Activated naive CD4-positive, alpha-beta T cell treated with anti-CD3 and anti-CD28 coated beads, Interleukin-2, amount 10 ng/mL, durations not matched to agents 7 days and 5 days (primary cell): ENCODE results near the gene TARP.

Experiments
- CTCF ChIA-PET: fragments of 350-600 bp; sonication (Branson Sonifier 250); formaldehyde crosslinking; loops from one replicate; lab custom pipeline; 2021; ENCODE audit warnings: antibody characterized with exemption; lab: Charles Lee
- DNase-seq: peaks from one replicate; pipeline ENCODE4 v3.0.0-alpha.2; 2020
- H3K27ac Mint-ChIP-seq: one replicate; pipeline ENCODE4 v1.8.0; 2021; ENCODE audit warnings: mild to moderate bottlenecking, moderate library complexity, mixed read lengths
- H3K27me3 Mint-ChIP-seq: one replicate; pipeline ENCODE4 v1.8.0; 2021; ENCODE audit warnings: mild to moderate bottlenecking, mixed read lengths
- H3K36me3 Mint-ChIP-seq: one replicate; pipeline ENCODE4 v1.8.0; 2021; ENCODE audit warnings: mixed read lengths
- H3K4me1 Mint-ChIP-seq: one replicate; pipeline ENCODE4 v1.8.0; 2021; ENCODE audit warnings: mixed read lengths
- H3K4me3 Mint-ChIP-seq: one replicate; pipeline ENCODE4 v1.8.0; 2021; ENCODE audit warnings: mild to moderate bottlenecking, moderate library complexity, mixed read lengths
- H3K9me3 Mint-ChIP-seq: one replicate; pipeline ENCODE4 v1.8.0; 2021; ENCODE audit warnings: mixed read lengths

TARP gene

DNA sequence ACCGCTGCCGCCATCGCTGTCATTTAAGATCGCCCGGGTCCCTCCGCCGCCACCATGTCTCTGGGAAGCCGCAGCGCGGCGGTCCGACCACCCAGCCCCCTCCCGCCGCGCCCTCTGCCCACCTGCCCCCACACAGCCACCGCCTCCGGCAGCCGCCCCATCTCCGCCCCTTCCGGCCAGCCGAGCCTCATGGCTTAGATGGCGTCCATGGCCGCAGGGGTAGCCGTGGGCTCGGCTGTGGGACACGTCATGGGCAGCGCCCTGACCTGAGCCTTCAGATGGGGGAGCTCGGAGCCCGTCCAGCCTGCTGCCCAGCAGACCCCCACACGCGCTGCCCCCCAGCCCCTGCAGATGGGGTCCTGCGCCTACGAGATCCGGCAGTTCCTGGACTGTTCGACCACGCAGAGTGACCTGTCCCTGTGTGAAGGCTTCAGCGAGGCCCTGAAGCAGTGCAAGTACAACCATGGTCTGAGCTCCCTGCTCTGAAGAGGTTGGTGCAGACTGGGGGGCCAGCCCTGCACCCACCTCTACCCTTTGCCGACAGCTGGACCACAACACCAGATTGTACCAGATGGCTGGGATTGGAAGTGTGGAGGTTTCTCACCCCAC is 38.0 kb upstream of the TARP start:
- Mint-ChIP-seq H3K4me1 (peaks cover 35% of the 10 kb centered on the region), H3K36me3 (no peaks in the 10 kb centered on the region), H3K27ac (peak overlapping the region; percentile 85), H3K4me3 (peak overlapping the region; percentile 71), H3K9me3 (no peaks in the 10 kb centered on the region), H3K27me3 (no peaks in the 10 kb centered on the region)
- CTCF ChIA-PET, result no interaction called here
- DNase-seq, result peak; percentile 23

- peaks cover 39% of the 10 kb centered on the region for H3K4me1 Mint-ChIP-seq
- DNase-seq, result no peak
- no peaks in the 10 kb centered on the region for H3K36me3 Mint-ChIP-seq
- peak overlapping the region; percentile 71 for H3K4me3 Mint-ChIP-seq
- CTCF ChIA-PET, result no interaction called here
- no peaks in the 10 kb centered on the region for H3K9me3 Mint-ChIP-seq
- H3K27me3 Mint-ChIP-seq, result no peaks in the 10 kb centered on the region
- H3K27ac Mint-ChIP-seq, result peak overlapping the region; percentile 85
Measured at GRCh38 chr7:38310591-38311101, 37.2 kb upstream of the TARP start.

DNA sequence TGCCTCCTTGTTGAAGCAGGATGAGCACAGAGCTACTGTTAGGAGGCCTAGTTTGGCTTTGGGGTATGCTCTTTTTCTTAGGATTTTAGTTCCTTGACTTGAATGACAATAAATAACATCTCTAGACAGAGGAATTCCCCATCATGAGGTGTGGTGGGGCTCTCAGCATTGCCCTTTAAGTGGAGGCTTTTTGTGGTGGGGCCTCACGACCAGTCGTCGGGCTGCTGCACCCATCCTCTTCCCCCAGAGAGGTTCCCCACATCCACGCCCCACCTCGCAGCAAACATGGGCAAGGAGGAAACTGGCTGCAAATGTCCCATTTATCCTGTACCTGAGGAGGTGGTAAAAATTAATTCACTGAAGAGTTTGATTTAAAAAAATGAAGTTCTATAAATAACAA is 36.1 kb upstream of the TARP start:
- Mint-ChIP-seq H3K36me3 (no peaks in the 10 kb centered on the region), H3K9me3 (no peaks in the 10 kb centered on the region), H3K4me3 (no peak overlapping the region), H3K27ac (no peak overlapping the region), H3K27me3 (no peaks in the 10 kb centered on the region), H3K4me1 (peaks cover 46% of the 10 kb centered on the region)
- no peak for DNase-seq
- CTCF ChIA-PET, result interaction anchor here (1.5 kb wide), 1 partner anchor 26 kb away, joined by 4 read pairs; no protein-coding TSS in a partner anchor

DNA sequence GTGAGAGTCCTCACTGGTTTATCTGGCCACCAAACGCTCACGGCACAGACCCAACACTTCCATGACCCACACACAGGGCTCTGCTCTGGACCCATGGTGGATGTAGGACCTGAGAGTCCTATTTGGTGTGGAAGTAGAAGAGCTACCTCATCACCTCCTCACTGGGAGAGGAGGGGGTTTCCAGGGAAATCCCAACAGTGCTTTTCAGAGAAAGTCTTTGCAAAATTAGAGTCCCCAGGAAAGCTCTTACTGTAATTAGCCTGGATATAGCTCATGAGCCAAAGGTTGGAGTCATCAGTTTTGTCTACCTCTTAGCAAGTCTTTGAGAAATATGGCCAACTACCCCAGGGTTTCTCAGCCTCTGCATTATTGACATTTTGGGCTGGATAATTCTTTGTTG is 34.7 kb upstream of the TARP start:
- Mint-ChIP-seq H3K9me3 (no peaks in the 10 kb centered on the region), H3K36me3 (no peaks in the 10 kb centered on the region), H3K27me3 (no peaks in the 10 kb centered on the region), H3K27ac (no peak overlapping the region), H3K4me3 (no peak overlapping the region), H3K4me1 (peaks cover 50% of the 10 kb centered on the region)
- CTCF ChIA-PET, result no interaction called here
- no peak for DNase-seq

DNA sequence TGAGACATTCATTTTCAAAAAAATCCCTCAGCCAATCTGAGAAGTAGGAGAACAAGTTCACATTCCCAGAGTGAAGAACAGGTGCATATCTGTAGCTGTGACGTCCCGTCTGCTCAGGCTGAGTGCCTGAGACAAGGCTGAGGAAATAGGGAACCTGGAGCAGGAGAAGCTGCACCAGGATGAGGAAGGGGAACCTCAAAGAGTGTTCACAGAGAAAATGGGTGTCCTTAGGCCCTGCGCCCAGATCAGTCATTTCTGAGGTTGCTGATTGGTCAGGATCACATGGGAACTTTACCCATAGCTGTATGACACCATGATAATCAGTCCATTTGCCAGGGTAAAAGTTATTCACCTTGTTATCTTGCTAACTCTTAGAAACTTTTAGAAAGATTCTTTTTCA is 34.2 kb upstream of the TARP start:
- Mint-ChIP-seq H3K36me3 (no peaks in the 10 kb centered on the region), H3K4me3 (no peak overlapping the region), H3K27me3 (no peaks in the 10 kb centered on the region), H3K9me3 (no peaks in the 10 kb centered on the region), H3K27ac (no peak overlapping the region), H3K4me1 (peaks cover 45% of the 10 kb centered on the region)
- CTCF ChIA-PET, result no interaction called here
- DNase-seq, result no peak

- Mint-ChIP-seq H3K4me3 (no peak overlapping the region), H3K36me3 (no peaks in the 10 kb centered on the region), H3K27me3 (no peaks in the 10 kb centered on the region), H3K27ac (peak overlapping the region; percentile 88), H3K4me1 (peaks cover 40% of the 10 kb centered on the region), H3K9me3 (no peaks in the 10 kb centered on the region)
- CTCF ChIA-PET, result no interaction called here
- DNase-seq, result peak; percentile 33
Measured at GRCh38 chr7:38306914-38307313, 33.5 kb upstream of the TARP start.

DNA sequence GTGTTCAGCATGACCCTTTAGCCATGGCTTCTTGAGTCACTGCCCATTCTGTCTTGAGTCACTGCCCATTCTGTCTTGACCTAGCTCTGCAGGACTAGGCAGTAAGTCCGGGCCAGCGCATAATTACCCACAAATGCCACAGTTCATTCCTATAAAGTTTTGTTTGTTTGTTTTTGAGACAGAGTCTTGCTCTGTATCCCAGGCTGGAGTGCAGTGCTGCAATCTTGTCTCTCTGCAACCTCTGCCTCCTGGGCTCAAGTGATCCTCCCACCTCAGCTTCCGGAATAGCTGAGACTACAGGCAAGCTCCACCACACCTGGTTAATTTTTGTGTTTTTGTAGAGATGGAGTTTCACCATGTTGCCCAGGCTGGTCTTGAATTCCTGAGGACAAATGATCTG is 32.7 kb upstream of the TARP start:
- DNase-seq, result no peak
- H3K9me3 Mint-ChIP-seq, result no peaks in the 10 kb centered on the region
- H3K27me3 Mint-ChIP-seq, result no peaks in the 10 kb centered on the region
- H3K27ac Mint-ChIP-seq, result peak overlapping the region; percentile 88
- H3K4me3 Mint-ChIP-seq, result no peak overlapping the region
- peaks cover 40% of the 10 kb centered on the region for H3K4me1 Mint-ChIP-seq
- CTCF ChIA-PET, result no interaction called here
- no peaks in the 10 kb centered on the region for H3K36me3 Mint-ChIP-seq

- no peaks in the 10 kb centered on the region for H3K27me3 Mint-ChIP-seq
- H3K4me1 Mint-ChIP-seq, result peaks cover 33% of the 10 kb centered on the region
- no peaks in the 10 kb centered on the region for H3K9me3 Mint-ChIP-seq
- peak overlapping the region; percentile 88 for H3K27ac Mint-ChIP-seq
- no peaks in the 10 kb centered on the region for H3K36me3 Mint-ChIP-seq
- peak overlapping the region; percentile 28 for H3K4me3 Mint-ChIP-seq
- CTCF ChIA-PET, result interaction anchor here (0.7 kb wide), 2 partner anchors 9 to 16 kb away, joined by 3 read pairs; no protein-coding TSS in a partner anchor
- DNase-seq, result no peak
Measured at GRCh38 chr7:38303866-38304265, 30.4 kb upstream of the TARP start.

DNA sequence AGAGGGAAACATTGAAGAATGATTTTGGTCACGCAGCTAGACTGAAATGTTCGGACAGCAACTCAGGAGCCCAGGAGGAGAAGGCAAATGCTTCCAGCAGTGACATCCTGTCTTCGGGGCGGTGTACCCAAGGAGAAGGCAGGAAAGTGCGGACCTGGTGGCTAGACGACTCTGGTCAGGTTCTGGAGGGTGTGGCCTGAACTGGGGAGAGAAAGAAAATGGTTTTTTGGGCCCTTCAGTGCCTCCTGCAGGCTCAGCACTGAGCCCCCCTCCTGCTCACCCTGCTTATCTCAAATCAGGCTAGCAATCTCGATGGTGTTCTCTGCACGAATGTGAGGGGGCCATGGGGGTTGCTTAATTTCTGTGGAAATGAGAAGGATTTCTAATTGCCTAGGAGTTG is 26.7 kb upstream of the TARP start:
- DNase-seq, result peak; percentile 25
- H3K9me3 Mint-ChIP-seq, result no peaks in the 10 kb centered on the region
- peaks cover 17% of the 10 kb centered on the region for H3K4me1 Mint-ChIP-seq
- H3K4me3 Mint-ChIP-seq, result peak overlapping the region; percentile 77
- H3K27me3 Mint-ChIP-seq, result no peaks in the 10 kb centered on the region
- H3K27ac Mint-ChIP-seq, result peak overlapping the region; percentile 81
- CTCF ChIA-PET, result no interaction called here
- no peaks in the 10 kb centered on the region for H3K36me3 Mint-ChIP-seq

GRCh38 chr7:38299275-38299931 is 26.0 kb upstream of the TARP start:
- Mint-ChIP-seq H3K27ac (peak overlapping the region; percentile 81), H3K4me3 (peak overlapping the region; percentile 77), H3K9me3 (no peaks in the 10 kb centered on the region), H3K36me3 (no peaks in the 10 kb centered on the region), H3K4me1 (peaks cover 9% of the 10 kb centered on the region), H3K27me3 (no peaks in the 10 kb centered on the region)
- DNase-seq, result no peak
- CTCF ChIA-PET, result no interaction called here

DNA sequence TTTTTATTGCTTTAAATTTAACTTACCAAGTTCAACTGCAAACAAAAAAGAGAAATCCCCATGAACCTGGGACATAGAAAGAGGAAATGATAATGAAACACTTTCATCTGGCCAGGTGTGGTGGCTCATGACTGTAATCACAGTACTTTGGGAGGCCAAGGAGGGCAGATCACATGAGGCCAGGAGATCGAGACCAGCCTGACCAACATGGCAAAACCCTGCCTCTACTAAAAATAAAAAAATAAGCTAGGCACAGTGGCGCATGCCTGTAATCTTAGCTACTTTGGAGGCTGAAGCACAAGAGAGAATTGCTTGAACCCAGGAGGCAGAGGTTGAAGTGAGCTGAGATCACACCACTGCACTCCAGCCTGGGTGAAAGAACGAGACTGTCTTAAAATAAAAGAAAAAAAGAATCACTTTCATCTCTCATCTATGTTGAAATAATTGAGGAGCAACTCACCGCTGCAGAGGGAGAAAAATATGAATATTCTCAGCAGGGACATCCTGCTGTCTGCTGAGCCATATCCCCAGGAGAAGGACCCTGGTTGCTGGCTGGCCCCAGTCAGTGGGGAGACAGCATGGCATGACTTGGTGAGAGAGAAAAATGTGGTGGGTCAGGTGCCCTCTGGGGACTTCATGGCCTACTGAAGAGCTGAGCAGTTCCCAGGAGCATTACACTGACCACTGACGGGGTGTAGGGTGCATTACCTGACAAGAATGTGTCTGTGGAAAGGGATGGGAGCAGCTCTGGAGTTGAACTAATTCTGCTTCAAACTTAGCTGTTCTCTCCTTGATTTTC is 22.8 kb upstream of the TARP start:
- no peaks in the 10 kb centered on the region for H3K9me3 Mint-ChIP-seq
- H3K27ac Mint-ChIP-seq, result no peak overlapping the region
- H3K4me3 Mint-ChIP-seq, result no peak overlapping the region
- CTCF ChIA-PET, result no interaction called here
- H3K4me1 Mint-ChIP-seq, result peaks cover 4% of the 10 kb centered on the region
- H3K36me3 Mint-ChIP-seq, result no peaks in the 10 kb centered on the region
- DNase-seq, result no peak
- no peaks in the 10 kb centered on the region for H3K27me3 Mint-ChIP-seq

- Mint-ChIP-seq H3K4me1 (peaks cover 1% of the 10 kb centered on the region), H3K36me3 (no peaks in the 10 kb centered on the region)
- CTCF ChIA-PET, result no interaction called here
Measured at GRCh38 chr7:38294926-38295325, 21.5 kb upstream of the TARP start.

GRCh38 chr7:38292442-38292841 is 19.0 kb upstream of the TARP start:
- Mint-ChIP-seq H3K27ac (no peak overlapping the region), H3K4me1 (no peaks in the 10 kb centered on the region), H3K9me3 (no peaks in the 10 kb centered on the region), H3K36me3 (no peaks in the 10 kb centered on the region), H3K4me3 (no peak overlapping the region), H3K27me3 (no peaks in the 10 kb centered on the region)
- CTCF ChIA-PET, result no interaction called here
- no peak for DNase-seq

More at GRCh38 chr7:38294926-38295325, 21.5 kb upstream of the TARP start:
- Mint-ChIP-seq H3K27ac (no peak overlapping the region), H3K27me3 (no peaks in the 10 kb centered on the region), H3K9me3 (no peaks in the 10 kb centered on the region), H3K4me3 (no peak overlapping the region)
- DNase-seq, result no peak

DNA sequence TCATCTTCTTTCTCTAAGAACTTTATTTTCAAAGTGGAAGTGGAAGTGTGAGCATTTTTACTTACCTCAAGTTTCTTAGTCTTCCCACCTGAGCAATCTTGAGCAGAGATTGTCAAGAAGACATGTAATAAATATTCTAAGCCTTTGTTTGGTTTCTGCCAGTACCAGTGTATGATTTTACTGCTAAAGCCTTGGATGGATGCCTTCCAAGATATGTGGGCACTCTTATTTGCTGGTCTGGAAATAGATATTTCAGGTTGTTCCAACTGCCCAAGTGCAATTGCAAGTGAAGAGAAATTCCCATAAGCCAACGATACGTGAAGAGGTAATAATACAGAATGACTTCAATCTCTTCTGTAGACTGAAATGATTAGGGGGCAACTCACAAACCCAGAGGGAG is 18.2 kb upstream of the TARP start:
- Mint-ChIP-seq H3K36me3 (no peaks in the 10 kb centered on the region), H3K27me3 (no peaks in the 10 kb centered on the region), H3K9me3 (no peaks in the 10 kb centered on the region), H3K27ac (no peak overlapping the region), H3K4me1 (no peaks in the 10 kb centered on the region), H3K4me3 (no peak overlapping the region)
- CTCF ChIA-PET, result no interaction called here
- no peak for DNase-seq
